ENCODE results near the gene MPHOSPH10.
"Not testable (repeated sequence)": the region's sequence is repeated elsewhere in the genome, so short reads cannot be mapped to it uniquely, and the experiment has no call there.

The MPHOSPH10 gene, protein sequence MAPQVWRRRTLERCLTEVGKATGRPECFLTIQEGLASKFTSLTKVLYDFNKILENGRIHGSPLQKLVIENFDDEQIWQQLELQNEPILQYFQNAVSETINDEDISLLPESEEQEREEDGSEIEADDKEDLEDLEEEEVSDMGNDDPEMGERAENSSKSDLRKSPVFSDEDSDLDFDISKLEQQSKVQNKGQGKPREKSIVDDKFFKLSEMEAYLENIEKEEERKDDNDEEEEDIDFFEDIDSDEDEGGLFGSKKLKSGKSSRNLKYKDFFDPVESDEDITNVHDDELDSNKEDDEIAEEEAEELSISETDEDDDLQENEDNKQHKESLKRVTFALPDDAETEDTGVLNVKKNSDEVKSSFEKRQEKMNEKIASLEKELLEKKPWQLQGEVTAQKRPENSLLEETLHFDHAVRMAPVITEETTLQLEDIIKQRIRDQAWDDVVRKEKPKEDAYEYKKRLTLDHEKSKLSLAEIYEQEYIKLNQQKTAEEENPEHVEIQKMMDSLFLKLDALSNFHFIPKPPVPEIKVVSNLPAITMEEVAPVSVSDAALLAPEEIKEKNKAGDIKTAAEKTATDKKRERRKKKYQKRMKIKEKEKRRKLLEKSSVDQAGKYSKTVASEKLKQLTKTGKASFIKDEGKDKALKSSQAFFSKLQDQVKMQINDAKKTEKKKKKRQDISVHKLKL

GRCh38 chr2:71130152-71130904 is at the start of gene MPHOSPH10, which contains the start of gene MCEE:
MPHOSPH10 (plus strand) TSS chr2:71130634; CDS start chr2:71130666, 32 bp downstream.
MCEE (minus strand) TSS chr2:71130229; CDS start chr2:71130219, 10 bp downstream.
- peak within 1 kb of the TSS; percentile 98 for H3K27ac ChIP-seq
- TF ChIP-seq CTCF (conservative IDR thresholded peaks at IDR 0.05): no peak
- 0 out of 2 replicates have a peak, but pooled peaks have one; percentile 27 for TF ChIP-seq ZFX (IDR thresholded peaks at IDR 0.05)

DNA sequence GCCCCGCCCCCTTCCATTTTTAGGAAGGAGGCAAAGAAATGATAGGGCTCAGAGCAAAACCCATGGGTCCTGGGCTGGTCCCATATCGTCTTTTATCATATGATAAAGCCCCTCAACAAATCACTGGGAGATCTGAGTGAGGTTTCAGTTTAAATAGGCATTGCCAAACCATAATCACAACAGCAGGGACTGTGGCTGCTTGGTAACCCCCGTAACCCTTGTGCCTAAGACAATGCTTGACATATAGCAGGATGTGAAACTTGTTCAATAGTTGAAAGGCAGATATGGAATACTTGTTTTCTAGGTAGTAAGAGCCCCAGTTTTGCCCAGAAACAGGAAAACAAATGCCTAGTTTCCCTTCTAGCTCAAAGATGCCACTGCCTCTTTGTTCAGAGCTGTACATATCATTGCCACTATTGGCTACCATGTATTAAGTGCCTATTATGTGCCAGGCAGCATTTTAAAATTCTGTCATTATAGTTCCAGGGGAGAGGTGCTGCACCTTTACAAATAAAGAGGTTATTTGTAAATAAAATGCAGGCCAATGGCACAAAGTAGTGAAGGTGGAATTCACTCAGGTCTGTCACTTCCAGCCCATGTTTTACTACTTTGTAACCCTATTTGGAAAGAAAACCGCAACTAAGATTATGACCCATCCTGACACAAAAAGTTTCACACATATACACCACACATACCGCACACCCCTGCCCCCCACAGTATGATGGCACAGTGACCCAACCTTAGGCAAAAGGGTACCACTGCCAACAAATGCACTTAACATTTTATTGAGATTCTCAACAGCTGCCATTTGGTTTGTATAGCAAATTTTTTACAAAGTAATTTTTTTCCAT is 47.8 kb upstream of the MPHOSPH10 start:
- no peak for TF ChIP-seq ZFX (IDR thresholded peaks at IDR 0.05)
- TF ChIP-seq CTCF (conservative IDR thresholded peaks at IDR 0.05): no peak
- no peak overlapping the region for H3K27ac ChIP-seq

GRCh38 chr2:71083297-71083696 is 47.1 kb upstream of the MPHOSPH10 start:
- not testable (repeated sequence) for H3K27ac ChIP-seq

DNA sequence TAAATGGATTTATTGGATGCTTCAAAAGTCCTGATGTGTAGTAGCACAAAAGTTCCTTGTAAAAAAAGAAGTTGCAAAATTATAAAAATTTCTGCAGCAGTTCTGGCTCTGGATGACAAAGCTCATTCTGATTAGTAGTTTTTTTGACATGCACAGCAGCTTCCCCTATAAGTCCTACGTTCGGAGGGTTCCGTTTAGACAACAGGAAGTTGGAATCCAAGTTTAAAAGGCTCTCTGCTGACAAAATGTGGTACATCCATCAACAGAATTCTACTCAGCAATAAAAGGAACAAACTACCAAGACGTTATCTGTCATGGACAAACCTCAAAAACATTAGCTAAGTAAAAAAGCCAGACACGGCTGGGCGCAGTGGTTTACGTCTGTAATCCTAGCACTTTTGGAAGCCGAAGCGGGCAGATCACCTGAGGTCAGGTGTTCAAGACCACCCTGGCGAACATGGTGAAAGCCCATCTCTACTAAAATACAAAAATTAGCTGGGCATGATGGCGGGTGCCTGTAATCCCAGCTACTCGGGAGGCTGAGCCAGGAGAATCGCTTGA is 46.6 kb upstream of the MPHOSPH10 start:
- not testable (repeated sequence) for H3K27ac ChIP-seq

- H3K27ac ChIP-seq: not testable (repeated sequence)
Observed at GRCh38 chr2:71085325-71086003, 45.0 kb upstream of the MPHOSPH10 start.

GRCh38 chr2:71089475-71089874 is 41.0 kb upstream of the MPHOSPH10 start:
- H3K27ac ChIP-seq: not testable (repeated sequence)

DNA sequence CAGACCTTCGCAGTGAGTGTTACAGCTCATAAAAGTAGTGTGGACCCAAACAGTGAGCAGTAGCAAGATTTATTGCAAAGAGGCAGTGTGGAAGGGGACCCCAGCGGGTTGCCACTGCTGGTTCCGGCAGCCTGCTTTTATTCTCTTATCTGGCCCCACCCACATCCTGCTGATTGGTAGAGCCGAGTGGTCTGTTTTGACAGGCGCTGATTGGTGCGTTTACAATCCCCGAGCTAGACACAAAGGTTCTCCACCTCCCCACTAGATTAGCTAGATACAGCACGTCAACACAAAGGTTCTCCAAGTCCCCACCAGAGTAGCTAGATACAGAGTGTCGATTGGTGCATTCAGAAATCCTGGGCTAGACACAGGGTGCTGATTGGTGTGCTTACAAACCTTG is 38.6 kb upstream of the MPHOSPH10 start:
- not testable (repeated sequence) for H3K27ac ChIP-seq

- not testable (repeated sequence) for H3K27ac ChIP-seq
Observed at GRCh38 chr2:71092491-71093260, 37.8 kb upstream of the MPHOSPH10 start.

DNA sequence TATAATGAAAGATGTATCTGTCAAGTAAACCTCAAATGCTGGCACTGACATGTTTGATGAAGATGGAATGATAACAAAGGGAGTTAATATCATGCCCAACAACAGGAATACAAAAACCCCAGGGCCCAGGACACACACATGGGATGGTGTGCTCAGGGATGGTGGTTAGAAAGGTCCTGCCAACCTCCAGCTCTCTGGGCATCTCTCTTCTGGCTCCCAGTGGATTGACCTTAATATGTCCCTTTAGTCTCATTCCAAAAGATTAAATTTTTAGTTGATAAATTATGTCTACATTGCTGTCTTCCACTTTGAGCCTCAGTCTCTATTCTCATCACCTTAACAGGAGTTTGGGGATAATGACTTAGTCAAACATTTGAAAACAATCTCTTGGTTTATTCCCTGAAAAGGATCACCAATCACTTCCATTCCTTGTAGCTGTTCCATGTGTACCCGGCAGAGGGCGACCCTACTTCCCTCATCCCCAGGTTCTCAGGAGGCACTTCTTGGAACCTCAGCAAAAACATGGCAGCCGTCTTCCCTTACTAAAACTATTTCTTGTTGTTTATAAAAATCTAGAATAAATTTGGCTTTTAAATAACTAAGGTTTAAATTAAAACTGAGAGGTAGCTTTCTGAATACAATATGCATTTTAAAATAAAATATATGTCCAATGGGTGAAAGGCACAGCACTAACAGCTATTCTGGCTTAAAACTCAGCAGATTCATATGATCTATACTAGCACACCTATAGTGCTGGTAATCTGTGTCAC is 30.1 kb upstream of the MPHOSPH10 start:
- TF ChIP-seq CTCF (conservative IDR thresholded peaks at IDR 0.05): peak; percentile 79
- no peak for TF ChIP-seq ZFX (IDR thresholded peaks at IDR 0.05)
- no peak overlapping the region for H3K27ac ChIP-seq

All from C4-2B (cell line).